ENCODE measurements around the gene CSRNP2. TPM values are rescaled to one million over a fixed set of nuclear protein-coding genes. Genes with fewer than 3 reads are reported as not detected.
A peak's percentile ranks its signal among the peaks of the same experiment; 100 is the strongest.

CSRNP2 gene
- polyA plus RNA-seq = 10 to 100 TPM in 2 of 3 donors, 1 to 10 TPM in 1; 5.3 to 13.4 (median 13.4) TPM

- peak within 1 kb of the TSS; percentile 38 for H3K27ac ChIP-seq (ENCODE audit: low read depth, low read length)
- 0 to 1% (median 0%) methylated on average over 70 to 74 of the region's 74 CpGs for WGBS, 3 donors
These were observed at the start of gene CSRNP2 for GRCh38 chr12:51083126-51083833. TSS of gene CSRNP2 (minus strand) at chr12:51083596. CDS start at chr12:51076561, 7,035 bp downstream.

GRCh38 chr12:51132693-51133092 lies 49.3 kb upstream of the CSRNP2 start:
- 78 to 87% (median 79%) methylated on average over 5 of the region's 5 CpGs for WGBS, 3 donors
- H3K27ac ChIP-seq (ENCODE audit: low read depth, low read length) = no peak overlapping the region

GRCh38 chr12:51131745-51132521 lies 48.5 kb upstream of the CSRNP2 start:
- H3K27ac ChIP-seq (ENCODE audit: low read depth, low read length) = no peak overlapping the region
- WGBS, 3 donors = 86 to 91% (median 86%) methylated on average over 5 of the region's 5 CpGs

GRCh38 chr12:51128919-51129318 lies 45.5 kb upstream of the CSRNP2 start:
- no peak overlapping the region for H3K27ac ChIP-seq (ENCODE audit: low read depth, low read length)
- WGBS, 3 donors = 84 to 90% (median 87%) methylated on average over 3 of the region's 3 CpGs

- H3K27ac ChIP-seq (ENCODE audit: low read depth, low read length) = no peak overlapping the region
- WGBS, 3 donors = 89 to 94% (median 94%) methylated on average over 2 of the region's 2 CpGs
These were observed 43.8 kb upstream of the CSRNP2 start for GRCh38 chr12:51127050-51127729.

GRCh38 chr12:51126297-51126696 lies 42.9 kb upstream of the CSRNP2 start:
- no peak overlapping the region for H3K27ac ChIP-seq (ENCODE audit: low read depth, low read length)
- WGBS, 3 donors = 93 to 96% (median 93%) methylated on average over 2 of the region's 2 CpGs

GRCh38 chr12:51124504-51124903 lies 41.1 kb upstream of the CSRNP2 start:
- 91 to 97% (median 95%) methylated on average over 14 of the region's 14 CpGs for WGBS, 3 donors
- H3K27ac ChIP-seq (ENCODE audit: low read depth, low read length) = no peak overlapping the region

GRCh38 chr12:51122844-51123243 lies 39.4 kb upstream of the CSRNP2 start:
- H3K27ac ChIP-seq (ENCODE audit: low read depth, low read length) = no peak overlapping the region

GRCh38 chr12:51118706-51119105 lies 35.3 kb upstream of the CSRNP2 start:
- no peak overlapping the region for H3K27ac ChIP-seq (ENCODE audit: low read depth, low read length)
- 73 to 96% (median 95%) methylated on average over 3 of the region's 3 CpGs for WGBS, 3 donors

GRCh38 chr12:51115533-51115932 lies 32.1 kb upstream of the CSRNP2 start:
- H3K27ac ChIP-seq (ENCODE audit: low read depth, low read length) = no peak overlapping the region

- no peak overlapping the region for H3K27ac ChIP-seq (ENCODE audit: low read depth, low read length)
- 53 to 91% (median 68%) methylated on average over 4 of the region's 4 CpGs for WGBS, 3 donors
These were observed 24.7 kb upstream of the CSRNP2 start for GRCh38 chr12:51108136-51108535.

GRCh38 chr12:51103977-51104376 lies 20.6 kb upstream of the CSRNP2 start:
- H3K27ac ChIP-seq (ENCODE audit: low read depth, low read length) = no peak overlapping the region

GRCh38 chr12:51098611-51099010 lies 15.2 kb upstream of the CSRNP2 start:
- H3K27ac ChIP-seq (ENCODE audit: low read depth, low read length) = no peak overlapping the region
- WGBS, 3 donors = 80 to 93% (median 87%) methylated on average over 1 of the region's 1 CpG

GRCh38 chr12:51090705-51091229 lies 7.4 kb upstream of the CSRNP2 start:
- H3K27ac ChIP-seq (ENCODE audit: low read depth, low read length) = no peak overlapping the region
- WGBS, 3 donors = 90 to 93% (median 92%) methylated on average over 10 of the region's 10 CpGs

- 91 to 97% (median 95%) methylated on average over 3 of the region's 3 CpGs for WGBS, 3 donors
- H3K27ac ChIP-seq (ENCODE audit: low read depth, low read length) = no peak overlapping the region
These were observed 4.4 kb upstream of the CSRNP2 start for GRCh38 chr12:51087818-51088217.

GRCh38 chr12:51086933-51087332 lies 3.5 kb upstream of the CSRNP2 start:
- no peak overlapping the region for H3K27ac ChIP-seq (ENCODE audit: low read depth, low read length)
- WGBS, 3 donors = 88 to 93% (median 90%) methylated on average over 10 of the region's 10 CpGs

GRCh38 chr12:51085757-51086156 lies 2.4 kb upstream of the CSRNP2 start:
- WGBS, 3 donors = 51 to 62% (median 62%) methylated on average over 3 of the region's 3 CpGs
- no peak overlapping the region for H3K27ac ChIP-seq (ENCODE audit: low read depth, low read length)

GRCh38 chr12:51082561-51083125 lies 753 bp downstream of the CSRNP2 start:
- 3 to 4% (median 3%) methylated on average over 18 of the region's 18 CpGs for WGBS, 3 donors

GRCh38 chr12:51081421-51081820 lies 2.0 kb downstream of the CSRNP2 start:
- no peak overlapping the region for H3K27ac ChIP-seq (ENCODE audit: low read depth, low read length)
- 58 to 87% (median 75%) methylated on average over 1 of the region's 1 CpG for WGBS, 3 donors

More at GRCh38 chr12:51082561-51083125, 753 bp downstream of the CSRNP2 start:
- H3K27ac ChIP-seq (ENCODE audit: low read depth, low read length) = peak overlapping the region; percentile 38

All from adipose tissue (tissue), 3 donors.